ENCODE data around the gene FHIT.

DNA sequence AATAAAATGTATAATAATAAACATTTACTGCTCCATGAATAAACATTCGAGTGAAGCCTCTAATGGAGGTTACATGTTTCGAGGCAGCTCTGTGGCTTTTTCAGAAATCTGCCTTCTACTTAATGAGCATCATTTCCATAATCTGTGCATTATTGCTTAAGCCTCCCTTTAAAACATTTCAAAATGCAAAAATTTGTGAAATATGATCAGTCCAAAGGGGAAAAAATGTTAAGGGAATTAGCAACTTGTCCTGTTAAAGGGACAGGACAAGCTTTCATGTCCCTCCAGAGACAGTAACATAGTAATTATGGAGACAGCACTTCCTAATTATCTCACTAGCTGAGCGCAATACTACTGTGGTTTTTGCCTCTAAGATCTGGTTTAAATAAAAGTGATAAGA, 1314.8 kb downstream of the FHIT start:
- TF ChIP-seq SUZ12 (IDR thresholded peaks at IDR 0.05; ENCODE audit: extremely low read depth, insufficient read depth, insufficient read length) (no peak), ZNF274 (IDR thresholded peaks at IDR 0.05; ENCODE audit: low read depth, low read length) (no peak)
